ENCODE measurements around the gene CUZD1.

Gene CUZD1

DNA sequence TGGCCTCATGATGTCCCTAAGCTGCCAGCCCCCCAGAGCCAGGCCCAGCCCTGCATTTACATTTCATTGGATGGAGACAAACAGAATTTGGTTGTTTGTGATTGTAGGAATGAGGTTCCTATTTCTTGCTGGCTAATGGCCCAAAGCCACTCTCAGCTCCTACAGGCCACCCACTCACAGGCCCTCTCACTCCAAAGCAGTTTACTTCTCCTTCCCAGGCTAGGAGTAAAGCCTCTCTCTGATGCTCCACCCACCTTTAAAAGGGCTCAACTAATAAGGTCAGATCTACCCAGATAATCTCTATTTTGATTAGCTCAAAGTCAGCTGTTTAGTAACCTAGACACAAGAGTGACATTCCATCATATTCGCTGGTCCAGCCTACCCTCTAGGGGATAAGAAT, 11.2 kb upstream of the CUZD1 start:
- DNase-seq (ENCODE audit: low read depth in 3 of 3, low spot score in 1 of 3) = no peak

DNA sequence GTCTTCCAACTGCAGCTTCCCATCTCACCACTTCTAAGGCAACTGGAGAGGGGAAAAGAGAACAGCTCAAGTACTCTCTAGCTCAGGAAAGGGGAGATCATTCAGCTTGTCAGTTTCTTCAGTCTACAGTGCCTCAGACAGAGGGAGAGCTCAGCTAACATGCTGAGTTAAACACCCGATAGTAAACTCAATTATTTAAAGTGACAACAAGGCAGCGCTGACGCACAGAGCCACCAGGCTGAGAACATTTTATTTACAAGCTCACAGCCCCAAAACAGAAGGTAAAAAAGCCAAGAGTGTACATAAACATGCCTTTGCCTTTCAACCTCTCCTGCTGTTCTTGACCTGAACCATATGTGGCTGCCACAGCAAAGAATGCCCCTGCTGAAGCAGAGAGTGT, 10.1 kb upstream of the CUZD1 start:
- DNase-seq (ENCODE audit: low read depth in 3 of 3, low spot score in 1 of 3) = no peak

DNA sequence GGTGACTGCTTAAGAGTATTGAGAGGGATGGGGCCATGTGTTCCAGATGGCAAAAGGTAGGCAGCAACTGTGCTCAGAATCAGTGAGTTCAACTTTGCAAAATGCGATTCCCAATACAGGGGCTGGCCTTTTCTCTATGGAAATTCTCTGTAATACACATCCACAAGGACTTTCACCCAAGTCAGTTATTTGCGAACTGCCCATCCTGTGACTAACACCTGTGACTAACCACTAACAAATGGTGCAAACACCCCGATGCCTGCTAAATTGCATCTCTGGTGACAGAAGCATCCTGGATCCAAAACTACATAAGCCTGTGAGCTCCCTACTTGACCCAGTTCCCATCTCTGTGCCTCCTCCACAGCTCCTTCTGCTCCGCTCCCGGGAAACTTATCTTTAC, 9.0 kb upstream of the CUZD1 start:
- no peak for DNase-seq (ENCODE audit: low read depth in 3 of 3, low spot score in 1 of 3)

DNA sequence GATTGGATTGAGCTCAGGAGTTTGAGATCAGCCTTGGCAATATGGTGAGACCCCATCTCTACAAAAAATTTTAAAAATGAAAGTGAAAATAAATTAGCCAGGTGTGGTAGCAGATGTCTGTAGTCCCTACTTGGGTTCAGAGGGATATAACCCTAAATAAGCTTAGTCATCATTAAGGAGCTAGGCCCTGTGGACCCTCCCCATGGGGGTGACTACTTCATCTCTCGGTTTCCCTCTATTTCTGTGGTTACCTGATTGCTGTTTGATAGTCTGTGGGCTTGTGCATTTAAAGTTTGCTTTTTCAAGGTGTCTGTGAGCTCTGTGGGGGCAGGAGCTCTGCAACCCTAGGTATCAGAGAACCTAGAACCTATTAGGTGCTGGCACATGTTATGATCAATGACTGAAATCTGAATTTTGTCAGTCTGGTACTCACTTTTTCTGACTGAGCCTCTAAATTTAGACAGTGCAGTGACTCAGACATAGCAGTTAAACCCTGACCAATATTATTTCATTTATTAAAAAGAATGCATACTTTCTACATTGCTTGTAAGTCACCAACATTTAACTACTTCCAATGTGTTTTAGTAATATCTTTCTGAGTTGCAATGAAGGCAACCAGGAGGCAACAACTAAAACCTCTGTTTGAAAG, 8.1 kb upstream of the CUZD1 start:
- no peak for DNase-seq (ENCODE audit: low read depth in 3 of 3, low spot score in 1 of 3)

DNA sequence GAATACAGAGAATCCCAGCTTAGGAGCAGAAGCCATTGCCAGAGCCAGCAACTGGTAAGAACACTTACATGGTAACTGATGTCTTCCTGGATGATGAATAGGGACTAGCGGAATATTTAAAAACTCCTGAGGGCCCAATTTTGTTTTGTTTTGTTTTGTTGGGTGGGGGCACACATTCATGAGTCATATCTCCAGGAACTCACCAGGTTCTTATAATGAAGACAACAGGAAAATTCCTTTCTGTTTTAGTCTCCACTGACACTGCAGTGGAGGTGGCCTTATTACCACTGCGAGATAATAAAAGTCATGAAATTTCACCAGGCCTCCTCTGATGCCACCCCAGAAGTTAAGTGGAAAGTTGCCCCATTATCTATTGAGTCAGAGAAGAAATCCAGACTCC, 6.6 kb upstream of the CUZD1 start:
- no peak for DNase-seq (ENCODE audit: low read depth in 3 of 3, low spot score in 1 of 3)

DNA sequence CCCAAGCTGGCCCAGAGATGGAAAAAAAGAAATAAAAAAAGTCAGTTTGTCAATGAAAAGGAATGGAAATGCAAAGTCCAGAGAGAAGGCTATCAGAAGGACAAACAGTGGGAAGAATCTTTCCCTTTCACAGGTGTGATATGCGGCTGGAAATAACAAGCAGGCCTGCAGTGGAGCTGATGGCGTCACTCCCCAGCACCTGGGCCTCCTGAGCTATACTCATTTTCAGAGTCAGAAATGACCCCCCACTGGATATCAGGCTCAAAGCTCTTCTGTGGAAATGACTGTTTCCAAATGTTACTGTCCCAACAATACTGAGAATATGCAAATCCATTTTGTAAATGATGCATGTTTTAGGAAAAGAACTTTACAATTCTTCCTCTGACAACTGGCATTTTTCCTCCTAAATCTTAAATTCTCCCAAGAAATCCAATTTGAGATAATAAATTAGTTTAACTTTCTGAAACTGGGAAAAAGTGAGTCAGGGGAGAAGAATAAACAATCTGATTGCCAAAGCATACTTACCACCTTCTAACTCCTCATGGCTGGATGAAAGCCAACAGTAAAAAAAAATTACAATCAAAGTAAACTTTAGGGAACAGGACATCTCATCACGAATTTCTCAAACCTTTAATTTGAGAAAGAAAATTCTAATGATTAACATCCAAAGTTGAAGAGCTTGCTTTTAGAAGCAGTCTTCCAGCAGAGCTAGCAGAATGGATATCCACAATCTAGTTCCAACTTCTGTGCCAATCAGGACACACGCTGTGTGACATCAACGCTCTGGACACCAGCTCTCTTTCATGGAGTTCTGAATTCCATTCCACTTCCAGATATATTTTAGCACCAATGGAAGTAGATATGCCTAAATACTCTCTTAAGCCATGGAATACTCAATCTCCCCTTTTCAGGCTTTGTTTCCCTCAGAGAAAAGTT, 5.3 kb upstream of the CUZD1 start:
- no peak for DNase-seq (ENCODE audit: low read depth in 3 of 3, low spot score in 1 of 3)

DNA sequence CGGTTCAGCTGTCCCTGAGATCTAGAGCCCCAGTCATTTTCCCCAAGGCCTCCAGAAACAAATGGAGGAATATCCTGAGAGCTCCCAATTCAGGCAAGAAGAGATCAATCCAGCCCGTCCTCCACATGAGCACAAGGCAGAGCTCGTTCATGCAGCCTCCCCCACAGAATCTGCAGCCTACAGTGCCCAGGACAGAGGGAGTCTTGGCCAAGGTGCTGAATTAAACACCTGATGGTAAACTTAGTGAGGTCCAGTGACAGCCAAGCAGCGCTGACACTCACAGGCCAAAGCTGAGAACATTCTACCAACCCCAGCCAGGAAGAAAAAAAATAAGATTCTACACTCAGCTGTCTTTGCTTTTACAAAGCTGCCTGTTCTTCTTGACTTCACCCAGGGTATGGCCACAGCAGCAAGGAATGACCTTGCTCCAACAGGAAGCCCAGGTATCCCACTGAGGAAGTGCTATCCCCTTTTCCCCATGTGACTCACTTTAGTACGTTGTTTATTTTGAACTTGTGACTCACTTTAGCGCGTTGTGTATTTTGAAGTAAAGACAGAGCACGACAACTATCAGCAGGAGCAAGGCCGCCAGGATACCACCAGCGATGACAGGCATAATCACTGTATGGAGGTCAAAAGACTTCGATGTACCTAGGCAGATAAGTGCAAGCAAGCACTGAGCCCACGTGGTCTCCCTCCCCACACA, 4.4 kb upstream of the CUZD1 start:
- DNase-seq (ENCODE audit: low read depth in 3 of 3, low spot score in 1 of 3) = no peak

DNA sequence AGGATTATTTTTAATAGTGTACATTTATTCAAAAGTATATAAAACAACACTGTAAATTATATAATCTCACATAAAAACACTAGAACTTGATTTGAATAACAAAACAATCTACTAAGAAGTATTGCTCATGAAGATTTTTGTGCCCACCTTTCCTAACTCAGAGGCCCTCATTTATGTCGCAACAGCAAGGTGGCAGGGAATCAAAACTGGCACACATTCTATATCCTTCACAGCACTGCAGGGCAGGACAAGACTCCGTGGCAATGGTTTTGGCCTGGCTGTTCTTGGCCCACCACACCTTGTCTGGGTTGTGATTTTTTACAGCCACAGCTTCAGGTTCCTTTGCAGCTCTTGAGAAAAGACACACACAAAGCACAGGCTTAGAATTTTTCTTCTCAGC, 3.4 kb upstream of the CUZD1 start:
- DNase-seq (ENCODE audit: low read depth in 3 of 3, low spot score in 1 of 3) = no peak

DNA sequence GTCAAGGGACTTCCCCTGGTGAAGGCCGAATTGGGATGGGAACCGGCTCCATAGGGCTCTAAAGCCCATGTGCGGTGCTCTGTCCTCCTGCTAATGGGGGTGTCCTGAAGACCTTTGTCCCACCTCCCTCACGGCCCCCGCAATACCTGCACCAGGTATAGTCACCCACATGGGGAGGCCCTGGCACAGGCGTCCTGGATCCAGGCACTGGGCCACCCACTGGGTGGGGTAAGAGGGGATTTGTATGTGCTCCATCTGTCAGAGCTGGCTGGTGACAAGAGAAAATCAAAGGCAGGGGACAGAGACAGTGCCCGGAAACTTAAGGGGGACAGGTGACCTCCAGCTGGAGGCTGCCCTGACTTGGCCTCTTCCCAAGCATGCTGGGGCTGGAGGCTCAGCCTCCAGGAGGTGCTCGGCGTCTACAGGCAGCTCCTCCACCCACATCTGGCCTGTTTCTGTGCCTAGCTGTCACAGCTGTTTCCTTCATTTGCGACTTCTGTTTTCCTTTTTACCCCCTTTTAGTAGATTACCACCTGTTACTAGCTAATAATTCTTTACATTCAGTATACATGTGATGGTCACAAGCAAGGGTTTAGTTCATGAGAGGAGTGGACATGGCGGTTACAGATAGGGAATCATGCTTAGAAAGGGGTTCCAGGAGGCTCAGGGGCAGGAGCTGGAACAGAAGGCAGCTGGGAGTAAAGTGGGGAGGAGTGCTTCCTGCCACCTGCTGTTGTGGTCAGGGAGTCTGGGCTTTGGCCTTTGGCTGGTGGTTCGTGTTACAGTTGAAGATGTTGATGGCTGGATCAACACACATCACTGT, 2.3 kb upstream of the CUZD1 start:
- no peak for DNase-seq (ENCODE audit: low read depth in 3 of 3, low spot score in 1 of 3)

DNA sequence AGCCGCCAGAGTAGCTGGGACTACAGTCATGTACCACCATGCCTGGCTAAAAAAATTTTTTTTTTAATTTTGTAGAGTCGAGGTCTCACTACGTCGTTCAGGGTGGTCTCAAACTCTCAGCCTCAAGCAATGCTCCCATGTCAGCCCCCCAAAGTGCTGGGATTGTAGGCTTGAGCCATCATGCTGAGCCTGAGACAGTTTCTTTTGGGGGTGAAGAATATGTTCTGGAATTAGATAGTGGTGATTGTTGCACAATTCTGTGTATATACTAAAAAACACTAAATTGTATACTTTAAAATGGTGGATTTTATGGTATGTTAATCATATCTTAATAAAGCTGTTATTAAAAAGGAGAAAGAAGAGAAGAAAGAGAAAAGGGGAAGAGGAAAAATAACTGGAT, 1.5 kb downstream of the CUZD1 start:
- no peak for DNase-seq (ENCODE audit: low read depth in 3 of 3, low spot score in 1 of 3)

DNA sequence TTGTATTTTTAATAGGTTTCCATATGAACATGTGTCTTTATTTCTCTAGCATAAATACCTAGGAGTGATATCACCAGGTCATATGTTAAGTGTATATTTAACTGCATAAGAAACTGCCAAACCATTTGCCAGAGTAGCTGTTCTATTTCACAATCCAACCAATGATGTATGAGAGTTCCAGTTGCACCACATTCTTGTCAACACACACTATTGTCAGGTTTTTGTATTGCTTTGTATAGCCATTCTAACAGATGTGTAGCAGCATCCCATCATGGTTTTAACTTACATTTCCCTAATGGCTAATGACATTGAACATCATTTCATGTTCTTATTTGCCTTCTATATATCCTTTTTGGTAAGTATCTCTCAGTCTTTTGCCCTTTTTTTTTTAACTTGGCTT, 4.1 kb downstream of the CUZD1 start:
- DNase-seq (ENCODE audit: low read depth in 3 of 3, low spot score in 1 of 3) = no peak

DNA sequence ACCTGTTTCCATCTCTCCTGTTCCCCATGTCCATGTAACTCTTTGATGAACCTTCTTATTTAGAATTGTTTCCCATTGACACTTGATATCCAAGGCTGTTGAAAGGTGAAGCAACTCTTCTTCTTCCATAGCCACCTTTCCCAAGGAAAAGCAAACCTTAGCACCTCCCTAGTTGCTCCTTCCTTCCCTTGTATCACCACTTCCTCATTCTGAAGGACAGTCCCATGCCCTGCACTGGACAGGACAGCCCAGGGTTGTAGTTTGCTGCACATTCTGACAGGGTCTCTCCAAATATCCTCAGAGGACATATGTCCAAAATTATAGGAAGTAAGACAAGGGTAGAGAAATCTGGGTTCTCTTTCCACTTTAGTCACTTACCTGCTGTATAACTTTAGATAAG, 6.2 kb downstream of the CUZD1 start:
- DNase-seq (ENCODE audit: low read depth in 3 of 3, low spot score in 1 of 3) = no peak

DNA sequence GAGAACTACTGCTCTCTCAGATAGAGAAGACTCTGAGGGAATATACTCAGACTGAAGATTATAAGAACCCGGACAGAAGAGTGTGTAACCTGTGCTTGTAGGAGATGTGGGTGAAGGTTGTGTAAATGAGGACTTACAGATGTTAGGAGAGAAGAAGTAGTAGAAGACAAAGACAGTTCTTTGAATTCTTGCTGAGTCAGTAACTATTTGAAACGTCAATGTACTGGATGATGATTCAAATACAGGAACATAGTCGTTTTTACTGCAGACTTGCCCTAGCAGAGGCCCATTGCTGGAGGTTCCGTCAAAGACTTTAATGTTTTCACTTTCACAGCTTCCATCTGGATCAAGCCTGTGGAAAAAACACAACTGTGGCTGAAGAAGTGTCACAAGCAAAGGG, 6.8 kb downstream of the CUZD1 start:
- DNase-seq (ENCODE audit: low read depth in 3 of 3, low spot score in 1 of 3) = no peak

DNA sequence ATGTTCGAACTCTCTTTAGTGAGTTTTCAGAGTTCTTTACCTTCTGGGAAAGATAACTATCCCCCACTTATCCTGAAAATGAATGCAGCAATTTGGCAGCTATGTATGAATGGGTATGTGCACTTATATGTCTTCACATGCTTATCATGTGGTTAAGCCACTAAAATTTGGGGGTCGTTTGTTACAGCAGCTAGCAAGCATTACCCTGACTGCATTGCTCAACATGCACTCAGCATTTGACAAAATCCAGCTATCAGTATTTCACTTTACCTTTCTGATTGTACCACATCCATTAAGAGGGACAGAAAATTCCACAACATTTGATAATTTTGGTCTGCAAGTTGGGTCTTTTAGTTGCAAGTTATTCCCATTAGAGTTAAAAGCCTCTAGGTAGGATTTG, 9.7 kb downstream of the CUZD1 start:
- DNase-seq (ENCODE audit: low read depth in 3 of 3, low spot score in 1 of 3) = no peak

DNA sequence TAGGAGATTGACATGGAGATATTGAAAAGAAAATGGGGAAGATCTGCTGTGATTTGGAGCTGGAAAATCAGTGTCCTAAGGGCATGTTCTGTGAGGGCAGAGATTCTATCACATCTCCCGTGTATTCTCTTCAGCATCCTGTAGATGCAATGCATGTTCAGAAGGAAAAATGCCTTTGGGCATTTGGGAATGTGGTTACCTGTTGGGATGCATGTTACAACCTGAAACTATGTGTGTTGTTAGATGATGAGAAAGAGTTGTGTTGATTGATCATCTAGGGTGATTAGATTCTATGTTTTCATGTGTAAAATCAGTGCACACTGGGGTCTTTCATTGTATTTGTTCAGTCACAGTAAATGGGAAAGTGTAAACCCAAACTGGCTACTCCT, 14.7 kb downstream of the CUZD1 start:
- DNase-seq (ENCODE audit: low read depth in 3 of 3, low spot score in 1 of 3) = no peak

DNA sequence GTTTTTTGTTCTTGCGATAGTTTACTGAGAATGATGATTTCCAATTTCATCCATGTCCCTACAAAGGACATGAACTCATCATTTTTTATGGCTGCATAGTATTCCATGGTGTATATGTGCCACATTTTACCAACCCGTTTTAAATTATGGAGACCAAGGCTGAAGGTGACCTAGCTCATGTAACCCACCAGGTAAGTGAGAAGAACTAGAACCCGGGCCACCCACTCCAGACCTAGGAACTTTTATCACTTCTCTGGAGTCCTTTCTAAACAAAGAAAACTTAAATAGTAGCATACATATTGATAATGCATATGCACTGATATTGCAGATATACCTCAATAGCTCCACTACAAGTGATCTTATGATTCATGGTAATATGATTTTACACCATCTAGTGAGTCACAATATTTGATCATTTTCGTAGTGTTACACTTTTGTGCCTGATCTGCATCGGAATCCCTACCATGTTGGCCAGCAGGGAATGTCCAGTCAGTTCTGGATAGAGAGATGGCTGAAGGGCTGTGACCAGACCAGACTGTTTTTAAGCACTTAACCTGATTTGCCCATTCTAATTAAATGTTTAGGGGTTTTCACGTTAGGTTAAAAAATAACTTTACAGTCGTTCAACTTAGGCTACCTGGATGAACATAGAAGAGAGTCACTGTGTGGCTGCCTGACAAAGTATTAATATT, 15.2 kb downstream of the CUZD1 start:
- DNase-seq (ENCODE audit: low read depth in 3 of 3, low spot score in 1 of 3) = no peak

DNA sequence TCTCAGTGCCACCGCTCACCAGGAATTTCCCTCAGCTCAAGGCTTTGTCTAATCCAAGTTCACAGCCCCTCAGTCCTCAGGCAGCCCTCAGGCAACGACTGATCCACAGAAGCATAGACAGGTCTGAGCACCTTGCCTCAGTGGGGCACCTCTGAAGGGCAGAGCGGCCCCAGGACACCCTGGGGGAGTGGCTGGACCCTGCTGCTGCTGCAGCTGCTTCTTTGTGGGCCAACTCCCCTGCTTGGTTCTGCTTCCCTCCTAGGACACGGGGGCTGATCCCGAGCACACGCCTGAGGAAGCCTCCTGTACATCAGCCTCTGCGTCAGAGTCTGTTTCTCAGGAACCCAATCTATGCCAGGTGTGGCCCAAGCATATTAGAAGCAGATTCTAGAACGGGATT, 16.2 kb downstream of the CUZD1 start:
- no peak for DNase-seq (ENCODE audit: low read depth in 3 of 3, low spot score in 1 of 3)

DNA sequence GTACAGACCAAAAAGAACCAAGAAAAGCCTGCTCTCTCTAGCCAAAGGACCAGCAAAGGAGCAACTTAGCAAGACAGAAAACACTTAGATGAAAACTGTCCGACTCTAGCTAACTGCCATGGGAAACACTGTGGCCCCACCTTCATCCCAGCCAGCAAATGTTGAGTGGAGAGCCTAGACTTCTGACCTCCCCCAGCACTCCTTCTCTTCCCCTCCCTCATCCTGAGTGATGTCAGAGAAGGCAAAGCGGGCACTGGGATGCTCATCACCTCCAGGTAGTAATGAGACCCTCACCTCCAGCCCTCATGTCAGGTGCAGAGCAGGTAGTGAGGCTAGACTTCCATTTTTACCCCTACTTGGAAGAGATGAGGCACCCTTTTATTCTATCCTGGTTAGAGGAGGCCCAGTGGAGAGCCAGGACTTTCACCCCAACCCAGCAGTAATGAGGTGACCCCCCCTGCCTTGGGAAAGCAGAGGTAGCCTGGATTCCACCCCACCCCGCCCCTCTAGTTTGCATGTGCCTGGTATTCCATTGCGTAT, 16.9 kb downstream of the CUZD1 start:
- no peak for DNase-seq (ENCODE audit: low read depth in 3 of 3, low spot score in 1 of 3)

DNA sequence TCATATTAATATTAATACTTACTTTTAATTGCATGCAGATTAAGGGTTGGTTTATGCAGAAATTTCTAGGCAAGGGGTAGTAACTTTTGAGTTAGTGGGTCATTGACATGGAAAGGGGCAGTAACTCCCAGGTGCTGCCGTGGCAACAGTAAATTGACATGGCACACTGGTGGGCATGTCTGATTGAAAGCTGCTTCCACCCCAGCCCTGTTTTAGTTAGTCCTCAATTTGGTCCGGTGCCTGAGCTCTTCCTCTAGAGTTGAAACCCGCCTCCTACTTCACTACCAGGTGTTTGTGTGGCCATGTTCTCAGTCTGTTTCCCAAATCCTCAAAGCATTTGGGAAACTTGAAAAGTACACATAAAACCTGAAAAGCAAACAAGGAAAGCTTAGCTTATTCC, 18.4 kb downstream of the CUZD1 start:
- no peak for DNase-seq (ENCODE audit: low read depth in 3 of 3, low spot score in 1 of 3)

DNA sequence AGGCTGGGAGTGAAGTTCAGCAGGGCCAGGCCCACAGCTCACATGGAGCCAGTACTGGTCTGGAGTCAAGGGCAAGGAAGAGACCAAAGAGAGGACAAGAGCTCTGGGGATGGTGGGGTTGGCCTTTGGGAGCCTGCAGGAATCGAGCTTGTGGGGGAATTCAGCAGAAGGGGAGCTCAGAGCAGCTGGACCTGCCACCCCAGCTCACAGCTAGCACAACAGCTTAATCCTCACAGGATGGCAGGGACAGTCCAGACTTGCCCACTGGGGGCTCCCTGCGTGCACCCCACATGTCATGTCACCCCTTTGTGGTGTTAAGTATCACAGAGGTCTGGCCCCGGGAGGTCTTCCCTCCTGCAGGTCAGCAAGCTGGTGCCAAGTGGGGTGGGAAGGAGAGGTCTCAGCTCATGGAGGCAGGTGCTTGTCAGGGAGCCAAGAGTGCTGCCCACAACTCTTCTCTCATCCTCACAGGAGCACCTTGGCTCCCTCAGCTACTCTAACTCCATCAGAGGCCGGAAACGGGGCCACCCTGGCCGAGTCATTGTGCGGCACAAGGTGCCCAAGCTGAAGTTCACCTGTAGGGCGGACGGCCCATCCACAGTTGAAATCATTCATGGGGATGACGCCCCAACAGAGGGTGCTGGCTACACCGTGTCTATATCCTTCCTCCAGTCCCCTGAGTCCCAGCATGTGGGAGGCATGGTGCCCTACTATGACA, 22.5 kb downstream of the CUZD1 start:
- DNase-seq (ENCODE audit: low read depth in 3 of 3, low spot score in 1 of 3) = no peak
